Measurements from ENCODE around the gene MED16. TPM values are rescaled to one million over a fixed set of nuclear protein-coding genes. Genes with fewer than 3 reads are reported as not detected.
A peak's percentile ranks its signal among the peaks of the same experiment; 100 is the strongest.

Gene MED16
- total RNA-seq, 1 experiment from 2014 or later, result 69.1 TPM

DNA sequence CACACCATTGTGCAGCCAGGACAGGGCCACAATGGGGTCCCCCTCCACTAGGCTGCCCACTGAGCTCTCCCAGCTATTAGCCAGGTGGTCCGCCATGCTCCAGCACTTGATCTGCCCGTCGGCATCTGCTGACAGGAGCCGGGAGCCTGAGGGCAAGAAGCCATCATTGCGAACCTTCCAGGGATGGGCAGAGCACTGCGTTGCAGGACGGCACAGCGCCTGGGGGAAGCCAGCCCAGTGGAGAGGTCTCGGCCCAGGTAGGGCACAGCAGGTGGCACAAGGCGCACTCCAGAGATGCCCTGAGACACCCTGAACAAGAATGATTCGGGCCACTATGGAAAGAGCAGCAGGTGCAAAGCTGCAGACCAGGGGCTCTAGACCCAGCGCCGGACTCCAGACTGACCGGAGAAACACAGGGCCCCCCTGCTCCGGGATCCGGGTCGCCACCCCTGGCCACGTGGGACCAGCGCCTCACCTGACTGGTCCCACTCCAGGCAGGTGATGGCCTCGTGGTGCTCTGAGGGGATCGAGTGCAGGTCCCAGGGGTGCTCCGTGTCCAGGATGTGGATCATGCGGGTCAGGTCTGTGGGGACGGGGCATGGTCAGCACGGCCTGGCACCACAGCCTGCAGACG lies 3.2 kb downstream of the MED16 start:
- TF ChIP-seq, protein P1, sequence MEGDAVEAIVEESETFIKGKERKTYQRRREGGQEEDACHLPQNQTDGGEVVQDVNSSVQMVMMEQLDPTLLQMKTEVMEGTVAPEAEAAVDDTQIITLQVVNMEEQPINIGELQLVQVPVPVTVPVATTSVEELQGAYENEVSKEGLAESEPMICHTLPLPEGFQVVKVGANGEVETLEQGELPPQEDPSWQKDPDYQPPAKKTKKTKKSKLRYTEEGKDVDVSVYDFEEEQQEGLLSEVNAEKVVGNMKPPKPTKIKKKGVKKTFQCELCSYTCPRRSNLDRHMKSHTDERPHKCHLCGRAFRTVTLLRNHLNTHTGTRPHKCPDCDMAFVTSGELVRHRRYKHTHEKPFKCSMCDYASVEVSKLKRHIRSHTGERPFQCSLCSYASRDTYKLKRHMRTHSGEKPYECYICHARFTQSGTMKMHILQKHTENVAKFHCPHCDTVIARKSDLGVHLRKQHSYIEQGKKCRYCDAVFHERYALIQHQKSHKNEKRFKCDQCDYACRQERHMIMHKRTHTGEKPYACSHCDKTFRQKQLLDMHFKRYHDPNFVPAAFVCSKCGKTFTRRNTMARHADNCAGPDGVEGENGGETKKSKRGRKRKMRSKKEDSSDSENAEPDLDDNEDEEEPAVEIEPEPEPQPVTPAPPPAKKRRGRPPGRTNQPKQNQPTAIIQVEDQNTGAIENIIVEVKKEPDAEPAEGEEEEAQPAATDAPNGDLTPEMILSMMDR (IDR thresholded peaks at IDR 0.05; ENCODE audit: insufficient read depth in 1 of 2, low read depth in 1 of 2, low read length in 1 of 2, severe bottlenecking in 1 of 2, unreplicated experiment in 1 of 2), result no peak
- DNase-seq, result no peak
- H3K4me3 ChIP-seq (ENCODE audit: low read depth, low read length), result no peak overlapping the region
- intact Hi-C loops (cut with micrococcal nuclease; ENCODE audit: unreplicated experiment), result no loop called here
- ChIA-PET CTCF (interaction anchor here (0.6 kb wide), 1 partner anchor 90 kb away, joined by 14 read pairs; no protein-coding TSS in a partner anchor), POLR2A (no interaction called here)
- Mint-ChIP-seq H3K4me1 (ENCODE audit: low read depth, unreplicated experiment) (no peaks in the 10 kb centered on the region), H3K4me3 (ENCODE audit: unreplicated experiment) (no peak overlapping the region), H3K27ac (ENCODE audit: unreplicated experiment) (no peak overlapping the region), H3K36me3 (ENCODE audit: insufficient read depth, unreplicated experiment) (peaks cover 38% of the 10 kb centered on the region), H3K27me3 (ENCODE audit: insufficient read depth, unreplicated experiment) (no peaks in the 10 kb centered on the region), H3K9me3 (ENCODE audit: unreplicated experiment) (no peaks in the 10 kb centered on the region)
- H3K27me3 ChIP-seq (replicated peaks; ENCODE audit: control insufficient read depth, insufficient read depth, low read length), result no peaks in the 10 kb centered on the region
- peaks cover 2% of the 10 kb centered on the region for H3K36me3 ChIP-seq (ENCODE audit: control insufficient read depth, insufficient read depth, low read length)
- H3K9me3 ChIP-seq, result no peaks in the 10 kb centered on the region
- no TSS peak for BruUV-seq (replicated peaks)
- H3K4me1 ChIP-seq, result peaks cover 1% of the 10 kb centered on the region; the same call in 1 of the 2 replicates

DNA sequence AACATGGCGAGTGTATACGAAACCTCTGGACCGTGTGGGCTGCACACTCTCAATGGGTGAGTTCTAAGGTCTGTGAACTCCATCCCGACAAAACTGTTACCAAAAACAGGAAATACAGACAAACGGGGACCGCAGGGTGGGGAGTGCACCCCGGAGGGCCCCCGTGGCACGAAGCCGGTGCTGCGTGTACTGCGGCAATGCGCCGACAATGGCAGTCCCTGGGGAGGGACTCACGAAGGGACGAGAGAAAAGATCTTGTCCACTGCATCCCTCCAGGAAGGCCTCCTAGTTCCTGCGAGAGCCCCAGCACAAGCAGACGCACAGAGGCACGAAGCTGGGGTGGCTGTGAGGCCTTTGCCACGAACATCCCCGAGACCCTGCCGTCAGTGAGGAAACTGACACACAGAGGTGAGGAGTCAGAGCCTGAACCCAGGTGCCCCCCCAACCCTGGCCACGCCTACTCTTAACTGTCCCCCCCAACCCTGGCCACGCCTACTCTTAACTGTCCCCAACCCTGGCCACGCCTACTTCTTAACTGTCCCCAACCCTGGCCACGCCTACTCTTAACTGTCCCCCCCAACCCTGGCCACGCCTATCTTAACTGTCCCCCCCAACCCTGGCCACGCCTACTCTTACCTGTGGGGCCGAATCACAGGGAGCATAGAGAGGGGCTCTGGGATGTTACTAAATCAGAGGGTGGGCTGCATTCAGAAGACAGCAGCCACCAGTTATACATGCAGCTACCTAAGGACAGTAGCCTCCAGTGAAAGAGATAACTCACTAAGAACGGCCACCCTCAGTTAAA lies 4.2 kb downstream of the MED16 start:
- ChIA-PET POLR2A (no interaction called here), CTCF (interaction anchor here (0.6 kb wide), 1 partner anchor 89 kb away, joined by 14 read pairs; no protein-coding TSS in a partner anchor)
- H3K9me3 ChIP-seq, result no peaks in the 10 kb centered on the region
- intact Hi-C loops (cut with micrococcal nuclease; ENCODE audit: unreplicated experiment), result no loop called here
- H3K27me3 Mint-ChIP-seq (ENCODE audit: insufficient read depth, unreplicated experiment), result no peaks in the 10 kb centered on the region
- no peak overlapping the region for H3K27ac Mint-ChIP-seq (ENCODE audit: unreplicated experiment)
- no peaks in the 10 kb centered on the region for H3K9me3 Mint-ChIP-seq (ENCODE audit: unreplicated experiment)
- H3K4me3 Mint-ChIP-seq (ENCODE audit: unreplicated experiment), result no peak overlapping the region
- peaks cover 38% of the 10 kb centered on the region for H3K36me3 Mint-ChIP-seq (ENCODE audit: insufficient read depth, unreplicated experiment)
- no peaks in the 10 kb centered on the region for H3K27me3 ChIP-seq (replicated peaks; ENCODE audit: control insufficient read depth, insufficient read depth, low read length)
- BruUV-seq (replicated peaks), result TSS peak; percentile 25
- TF ChIP-seq, protein P1 (IDR thresholded peaks at IDR 0.05; ENCODE audit: insufficient read depth in 1 of 2, low read depth in 1 of 2, low read length in 1 of 2, severe bottlenecking in 1 of 2, unreplicated experiment in 1 of 2), result no peak
- H3K4me3 ChIP-seq (ENCODE audit: low read depth, low read length), result no peak overlapping the region
- H3K4me1 Mint-ChIP-seq (ENCODE audit: low read depth, unreplicated experiment), result no peaks in the 10 kb centered on the region
- no peak for DNase-seq
- H3K4me1 ChIP-seq, result peaks cover 11% of the 10 kb centered on the region
- H3K36me3 ChIP-seq (ENCODE audit: control insufficient read depth, insufficient read depth, low read length), result peaks cover 2% of the 10 kb centered on the region

DNA sequence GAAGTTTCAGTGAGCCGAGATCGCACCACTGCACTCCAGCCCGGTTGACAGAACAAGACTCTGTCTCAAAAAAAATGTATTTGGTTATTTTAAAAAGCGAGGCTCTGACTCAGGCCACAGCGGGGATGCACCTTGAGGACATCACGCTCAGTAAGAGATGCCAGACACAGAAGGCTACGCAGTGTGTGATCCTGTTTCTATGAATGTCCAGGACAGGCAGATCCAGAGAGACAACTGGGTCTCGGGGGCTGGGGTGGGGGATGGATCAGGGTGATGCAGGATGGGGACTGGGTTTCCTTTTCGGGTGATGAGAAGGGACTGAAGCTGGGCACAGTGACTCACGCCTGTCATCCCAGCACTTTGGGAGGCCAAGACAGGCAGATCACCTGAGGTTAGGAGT lies 5.4 kb downstream of the MED16 start:
- Mint-ChIP-seq H3K27me3 (ENCODE audit: insufficient read depth, unreplicated experiment) (no peaks in the 10 kb centered on the region), H3K4me1 (ENCODE audit: low read depth, unreplicated experiment) (no peaks in the 10 kb centered on the region), H3K9me3 (ENCODE audit: unreplicated experiment) (no peaks in the 10 kb centered on the region), H3K4me3 (ENCODE audit: unreplicated experiment) (no peak overlapping the region), H3K36me3 (ENCODE audit: insufficient read depth, unreplicated experiment) (peaks cover 33% of the 10 kb centered on the region), H3K27ac (ENCODE audit: unreplicated experiment) (no peak overlapping the region)
- TF ChIP-seq, protein P1 (IDR thresholded peaks at IDR 0.05; ENCODE audit: insufficient read depth in 1 of 2, low read depth in 1 of 2, low read length in 1 of 2, severe bottlenecking in 1 of 2, unreplicated experiment in 1 of 2), result no peak
- H3K36me3 ChIP-seq (ENCODE audit: control insufficient read depth, insufficient read depth, low read length), result peaks cover 2% of the 10 kb centered on the region
- H3K4me3 ChIP-seq (ENCODE audit: low read depth, low read length), result no peak overlapping the region
- BruUV-seq (replicated peaks), result no TSS peak
- POLR2A ChIA-PET, result no interaction called here
- H3K4me1 ChIP-seq, result peaks cover 14% of the 10 kb centered on the region
- H3K27me3 ChIP-seq (replicated peaks; ENCODE audit: control insufficient read depth, insufficient read depth, low read length), result no peaks in the 10 kb centered on the region
- intact Hi-C loops (cut with micrococcal nuclease; ENCODE audit: unreplicated experiment), result no loop called here
- no peaks in the 10 kb centered on the region for H3K9me3 ChIP-seq
- DNase-seq, result no peak
- CTCF ChIA-PET, result no interaction called here
